WTC11 (cell line): ENCODE measurements around the gene CDK11B. TPM values are rescaled to one million over a fixed set of nuclear protein-coding genes. Genes with fewer than 3 reads are reported as not detected.
A peak's percentile ranks its signal among the peaks of the same experiment; 100 is the strongest.

Experiments used
- ATAC-seq: fragments of 200-7000 bp; cut with Tn5 transposase; 2 replicates; pipeline ENCODE4 v1.10.0; 2021; ENCODE audit warnings: mild to moderate bottlenecking, moderate library complexity
- CTCF ChIA-PET: fragments of 300-600 bp; sonication (Branson Sonifier 250); formaldehyde crosslinking; loops from one replicate; lab custom pipeline; 2021; ENCODE audit warnings: antibody characterized with exemption; lab: Charles Lee
- POLR2A ChIA-PET: fragments of 350-600 bp; sonication (Branson Sonifier 250); formaldehyde crosslinking; loops from one replicate; lab custom pipeline; 2021; ENCODE audit warnings: antibody characterized with exemption; lab: Charles Lee
- DNase-seq: peaks from one replicate; pipeline ENCODE4 v3.0.0; 2021; ENCODE audit warnings: low spot score
- H3K27ac Mint-ChIP-seq: 2 replicates; pipeline ENCODE4 v1.8.0; 2021; ENCODE audit warnings: mixed read lengths
- H3K27me3 Mint-ChIP-seq: 2 replicates; pipeline ENCODE4 v1.8.0; 2021; ENCODE audit warnings: low read depth, mild to moderate bottlenecking, moderate library complexity, mixed read lengths
- H3K36me3 Mint-ChIP-seq: 2 replicates; pipeline ENCODE4 v1.8.0; 2021; ENCODE audit warnings: mixed read lengths
- H3K4me1 Mint-ChIP-seq: 2 replicates; pipeline ENCODE4 v1.8.0; 2022; ENCODE audit warnings: mixed read lengths
- H3K4me3 Mint-ChIP-seq: 2 replicates; pipeline ENCODE4 v1.8.0; 2021; ENCODE audit warnings: mild to moderate bottlenecking, moderate library complexity, mixed read lengths
- H3K9me3 Mint-ChIP-seq: 2 replicates; pipeline ENCODE4 v1.8.0; 2021; ENCODE audit warnings: mixed read lengths
- ATF3 ChIP-seq: sonication (generic); formaldehyde crosslinking; conservative IDR thresholded peaks from 2 replicates; pipeline ENCODE4 v1.8.1; 2022; ENCODE audit warnings: mild to moderate bottlenecking, missing genetic modification reagents
- GTF2I ChIP-seq: fragments of 250-450 bp; sonication (Bioruptor Pico); conservative IDR thresholded peaks from 2 replicates; pipeline ENCODE4 v1.4.0; 2021; ENCODE audit warnings: mild to moderate bottlenecking
- IRF1 ChIP-seq: sonication (generic); formaldehyde crosslinking; IDR thresholded peaks from 2 replicates; pipeline ENCODE4 v1.8.0; 2023; ENCODE audit warnings: missing genetic modification reagents
- IRF2 ChIP-seq: sonication (generic); formaldehyde crosslinking; IDR thresholded peaks from 2 replicates; pipeline ENCODE4 v1.8.0; 2022; ENCODE audit warnings: low read depth, missing genetic modification reagents, borderline replicate concordance
- MYBL2 ChIP-seq: sonication (generic); formaldehyde crosslinking; IDR thresholded peaks from 2 replicates; pipeline ENCODE4 v1.8.1; 2023; ENCODE audit warnings: mild to moderate bottlenecking, moderate library complexity, missing genetic modification reagents
- NR2C2 ChIP-seq: sonication (generic); formaldehyde crosslinking; IDR thresholded peaks from 2 replicates; pipeline ENCODE4 v1.8.0; 2022; ENCODE audit warnings: mild to moderate bottlenecking, missing genetic modification reagents
- SMAD4 ChIP-seq: sonication (generic); formaldehyde crosslinking; IDR thresholded peaks from 2 replicates; pipeline ENCODE4 v1.8.0; 2022; ENCODE audit warnings: mild to moderate bottlenecking, missing genetic modification reagents
- SP1 ChIP-seq: sonication (generic); formaldehyde crosslinking; conservative IDR thresholded peaks from 2 replicates; pipeline ENCODE4 v1.8.1; 2022; ENCODE audit warnings: missing genetic modification reagents
- ZNF121 ChIP-seq: sonication (generic); formaldehyde crosslinking; IDR thresholded peaks from 2 replicates; pipeline ENCODE4 v1.8.0; 2023; ENCODE audit warnings: missing genetic modification reagents
- ZNF263 ChIP-seq: sonication (generic); formaldehyde crosslinking; IDR thresholded peaks from 2 replicates; pipeline ENCODE4 v1.8.1; 2022; ENCODE audit warnings: low read depth, mild to moderate bottlenecking, moderate library complexity, missing genetic modification reagents
- ZNF396 ChIP-seq: fragments of 250-450 bp; sonication (Bioruptor Pico); IDR thresholded peaks from 2 replicates; pipeline ENCODE4 v1.8.0; 2021; ENCODE audit warnings: mild to moderate bottlenecking, moderate library complexity, borderline replicate concordance
- total RNA-seq: library from RNA; stranded (reverse); gene quantifications from 3 replicates; pipeline ENCODE4 v1.2.3, GENCODE V29; 2021
- TF ChIP-seq, protein P1 (sequence below): sonication (generic); formaldehyde crosslinking; IDR thresholded peaks from 2 replicates; pipeline ENCODE4 v1.8.0; 2023; ENCODE audit warnings: missing genetic modification reagents, mild to moderate bottlenecking, borderline replicate concordance
- TF ChIP-seq, protein P2 (sequence below): fragments of 250-450 bp; sonication (Bioruptor Pico); IDR thresholded peaks from 2 replicates; pipeline ENCODE4 v1.9.0; 2021; ENCODE audit warnings: moderate library complexity, mild to moderate bottlenecking, inconsistent platforms, borderline replicate concordance
- TF ChIP-seq, protein P3 (sequence below): fragments of 250-450 bp; sonication (Bioruptor Pico); IDR thresholded peaks from 2 replicates; pipeline ENCODE4 v2.1.2; 2022; ENCODE audit warnings: mild to moderate bottlenecking, moderate library complexity
- TF ChIP-seq, protein P4 (sequence below): fragments of 250-450 bp; sonication (Bioruptor Pico); IDR thresholded peaks from 2 replicates; pipeline ENCODE4 v1.9.0; 2021; ENCODE audit warnings: mild to moderate bottlenecking

CDK11B gene
- total RNA-seq, 1 experiment from 2014 or later = 41.2 TPM

DNA sequence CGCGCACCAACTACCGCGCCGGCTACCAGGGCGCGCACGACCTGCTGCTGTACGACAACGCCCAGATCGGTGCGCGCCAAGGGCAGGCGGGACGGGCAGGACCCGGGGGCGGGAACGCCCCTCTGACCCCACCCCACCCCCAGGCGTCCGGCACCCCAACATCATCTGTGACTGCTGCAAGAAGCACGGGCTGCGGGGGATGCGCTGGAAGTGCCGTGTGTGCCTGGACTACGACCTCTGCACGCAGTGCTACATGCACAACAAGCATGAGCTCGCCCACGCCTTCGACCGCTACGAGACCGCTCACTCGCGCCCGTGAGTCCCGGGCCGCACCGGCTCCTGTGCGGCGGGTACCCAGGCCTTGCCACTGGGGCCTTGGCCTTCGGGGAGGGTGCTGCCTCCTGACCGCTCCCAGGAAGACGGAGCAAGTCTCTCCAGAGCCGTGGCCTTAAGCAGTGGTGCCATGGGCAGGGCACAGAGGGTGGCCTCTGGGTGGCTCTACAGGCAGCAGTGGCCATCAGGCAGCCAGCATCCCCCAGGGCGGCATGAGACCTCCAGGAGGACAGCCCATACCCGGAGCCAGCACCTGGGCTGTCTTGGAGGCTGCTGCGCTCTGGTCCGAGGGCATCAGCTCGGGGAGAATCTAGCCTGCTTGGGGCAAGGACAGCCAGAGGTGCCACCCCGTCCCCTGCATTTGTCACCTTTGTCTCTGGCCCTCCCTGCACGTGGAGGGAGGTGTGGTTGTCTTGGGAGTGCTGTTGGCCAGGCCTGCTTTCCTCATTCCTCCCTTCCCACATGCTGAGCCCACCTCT, 35.0 kb downstream of the CDK11B start:
- ATAC-seq (no peak), DNase-seq (no peak)
- Mint-ChIP-seq H3K9me3 (no peaks in the 10 kb centered on the region), H3K4me1 (no peaks in the 10 kb centered on the region), H3K4me3 (no peak overlapping the region), H3K36me3 (no peaks in the 10 kb centered on the region), H3K27me3 (no peaks in the 10 kb centered on the region), H3K27ac (no peak overlapping the region)
- TF ChIP-seq, protein P1, sequence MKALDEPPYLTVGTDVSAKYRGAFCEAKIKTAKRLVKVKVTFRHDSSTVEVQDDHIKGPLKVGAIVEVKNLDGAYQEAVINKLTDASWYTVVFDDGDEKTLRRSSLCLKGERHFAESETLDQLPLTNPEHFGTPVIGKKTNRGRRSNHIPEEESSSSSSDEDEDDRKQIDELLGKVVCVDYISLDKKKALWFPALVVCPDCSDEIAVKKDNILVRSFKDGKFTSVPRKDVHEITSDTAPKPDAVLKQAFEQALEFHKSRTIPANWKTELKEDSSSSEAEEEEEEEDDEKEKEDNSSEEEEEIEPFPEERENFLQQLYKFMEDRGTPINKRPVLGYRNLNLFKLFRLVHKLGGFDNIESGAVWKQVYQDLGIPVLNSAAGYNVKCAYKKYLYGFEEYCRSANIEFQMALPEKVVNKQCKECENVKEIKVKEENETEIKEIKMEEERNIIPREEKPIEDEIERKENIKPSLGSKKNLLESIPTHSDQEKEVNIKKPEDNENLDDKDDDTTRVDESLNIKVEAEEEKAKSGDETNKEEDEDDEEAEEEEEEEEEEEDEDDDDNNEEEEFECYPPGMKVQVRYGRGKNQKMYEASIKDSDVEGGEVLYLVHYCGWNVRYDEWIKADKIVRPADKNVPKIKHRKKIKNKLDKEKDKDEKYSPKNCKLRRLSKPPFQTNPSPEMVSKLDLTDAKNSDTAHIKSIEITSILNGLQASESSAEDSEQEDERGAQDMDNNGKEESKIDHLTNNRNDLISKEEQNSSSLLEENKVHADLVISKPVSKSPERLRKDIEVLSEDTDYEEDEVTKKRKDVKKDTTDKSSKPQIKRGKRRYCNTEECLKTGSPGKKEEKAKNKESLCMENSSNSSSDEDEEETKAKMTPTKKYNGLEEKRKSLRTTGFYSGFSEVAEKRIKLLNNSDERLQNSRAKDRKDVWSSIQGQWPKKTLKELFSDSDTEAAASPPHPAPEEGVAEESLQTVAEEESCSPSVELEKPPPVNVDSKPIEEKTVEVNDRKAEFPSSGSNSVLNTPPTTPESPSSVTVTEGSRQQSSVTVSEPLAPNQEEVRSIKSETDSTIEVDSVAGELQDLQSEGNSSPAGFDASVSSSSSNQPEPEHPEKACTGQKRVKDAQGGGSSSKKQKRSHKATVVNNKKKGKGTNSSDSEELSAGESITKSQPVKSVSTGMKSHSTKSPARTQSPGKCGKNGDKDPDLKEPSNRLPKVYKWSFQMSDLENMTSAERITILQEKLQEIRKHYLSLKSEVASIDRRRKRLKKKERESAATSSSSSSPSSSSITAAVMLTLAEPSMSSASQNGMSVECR (CRISPR knock-in tag) = no peak
- TF ChIP-seq GTF2I (CRISPR knock-in tag) (no peak), IRF1 (no peak), SMAD4 (no peak), MYBL2 (CRISPR knock-in tag) (no peak)
- CTCF ChIA-PET = no interaction called here
- POLR2A ChIA-PET = interaction anchor here (0.6 kb wide), 1 partner anchor 108 kb away, joined by 3 read pairs; no protein-coding TSS in a partner anchor

DNA sequence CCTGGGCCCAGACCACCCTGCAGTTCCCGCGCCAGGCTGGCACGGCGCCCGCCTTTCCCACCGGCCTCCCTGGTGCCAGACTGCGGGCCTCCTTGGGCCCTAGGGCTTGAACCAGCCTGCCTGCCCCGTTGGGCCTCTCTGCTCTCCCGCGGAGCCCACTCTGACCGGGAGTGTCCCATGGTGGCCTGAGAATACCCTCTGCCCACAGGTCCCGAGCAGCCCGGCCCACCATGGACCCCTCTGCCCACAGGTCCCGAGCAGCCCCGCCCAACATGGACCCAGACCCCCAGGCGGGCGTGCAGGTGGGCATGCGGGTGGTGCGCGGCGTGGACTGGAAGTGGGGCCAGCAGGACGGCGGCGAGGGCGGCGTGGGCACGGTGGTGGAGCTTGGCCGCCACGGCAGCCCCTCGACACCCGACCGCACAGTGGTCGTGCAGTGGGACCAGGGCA, 35.6 kb downstream of the CDK11B start:
- POLR2A ChIA-PET = no interaction called here

GRCh38 chr1:1622788-1623094, 36.1 kb downstream of the CDK11B start:
- ChIA-PET POLR2A (no interaction called here), CTCF (no interaction called here)
- ATAC-seq = no peak
- Mint-ChIP-seq H3K36me3 (no peaks in the 10 kb centered on the region), H3K4me3 (no peak overlapping the region), H3K4me1 (no peaks in the 10 kb centered on the region), H3K27ac (peak overlapping the region; percentile 59), H3K9me3 (no peaks in the 10 kb centered on the region), H3K27me3 (no peaks in the 10 kb centered on the region)
- no peak for DNase-seq
- no peak for TF ChIP-seq IRF2
- no peak for TF ChIP-seq ZNF121 (CRISPR knock-in tag)
- TF ChIP-seq NR2C2 (CRISPR knock-in tag) = no peak
- TF ChIP-seq ZNF263 (CRISPR knock-in tag) = no peak
- TF ChIP-seq, protein P2, sequence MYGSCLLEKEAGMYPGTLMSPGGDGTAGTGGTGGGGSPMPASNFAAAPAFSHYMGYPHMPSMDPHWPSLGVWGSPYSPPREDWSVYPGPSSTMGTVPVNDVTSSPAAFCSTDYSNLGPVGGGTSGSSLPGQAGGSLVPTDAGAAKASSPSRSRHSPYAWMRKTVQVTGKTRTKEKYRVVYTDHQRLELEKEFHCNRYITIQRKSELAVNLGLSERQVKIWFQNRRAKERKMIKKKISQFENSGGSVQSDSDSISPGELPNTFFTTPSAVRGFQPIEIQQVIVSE = no peak
- TF ChIP-seq, protein P3, sequence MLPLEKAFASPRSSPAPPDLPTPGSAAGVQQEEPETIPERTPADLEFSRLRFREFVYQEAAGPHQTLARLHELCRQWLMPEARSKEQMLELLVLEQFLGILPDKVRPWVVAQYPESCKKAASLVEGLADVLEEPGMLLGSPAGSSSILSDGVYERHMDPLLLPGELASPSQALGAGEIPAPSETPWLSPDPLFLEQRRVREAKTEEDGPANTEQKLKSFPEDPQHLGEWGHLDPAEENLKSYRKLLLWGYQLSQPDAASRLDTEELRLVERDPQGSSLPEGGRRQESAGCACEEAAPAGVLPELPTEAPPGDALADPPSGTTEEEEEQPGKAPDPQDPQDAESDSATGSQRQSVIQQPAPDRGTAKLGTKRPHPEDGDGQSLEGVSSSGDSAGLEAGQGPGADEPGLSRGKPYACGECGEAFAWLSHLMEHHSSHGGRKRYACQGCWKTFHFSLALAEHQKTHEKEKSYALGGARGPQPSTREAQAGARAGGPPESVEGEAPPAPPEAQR (CRISPR knock-in tag) = no peak
- TF ChIP-seq SP1 (CRISPR knock-in tag) = no peak
- TF ChIP-seq, protein P4, sequence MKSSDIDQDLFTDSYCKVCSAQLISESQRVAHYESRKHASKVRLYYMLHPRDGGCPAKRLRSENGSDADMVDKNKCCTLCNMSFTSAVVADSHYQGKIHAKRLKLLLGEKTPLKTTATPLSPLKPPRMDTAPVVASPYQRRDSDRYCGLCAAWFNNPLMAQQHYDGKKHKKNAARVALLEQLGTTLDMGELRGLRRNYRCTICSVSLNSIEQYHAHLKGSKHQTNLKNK (CRISPR knock-in tag) = no peak
- no peak for TF ChIP-seq ATF3 (CRISPR knock-in tag)

More for the DNA sequence above, 35.6 kb downstream of the CDK11B start:
- CTCF ChIA-PET = no interaction called here
- H3K4me3 Mint-ChIP-seq = no peak overlapping the region
- no peak for TF ChIP-seq ZNF396 (CRISPR knock-in tag)
- TF ChIP-seq, protein P1 (CRISPR knock-in tag) = no peak
- no peak overlapping the region for H3K27ac Mint-ChIP-seq
- DNase-seq (no peak), ATAC-seq (no peak)
- no peaks in the 10 kb centered on the region for H3K9me3 Mint-ChIP-seq
- H3K27me3 Mint-ChIP-seq = no peaks in the 10 kb centered on the region
- H3K36me3 Mint-ChIP-seq = no peaks in the 10 kb centered on the region
- no peaks in the 10 kb centered on the region for H3K4me1 Mint-ChIP-seq
